Endothelial cell of umbilical vein (primary cell): ENCODE measurements around the gene THSD8. TPM values are rescaled to one million over a fixed set of nuclear protein-coding genes. Genes with fewer than 3 reads are reported as not detected.

ENCODE experiments used
- BruUV-seq: library from RNA; stranded (reverse); fragments of 400-500 nt; replicated peaks from 2 replicates; lab custom pipeline; 2021; lab: Mats Ljungman, UMichigan
- CTCF ChIA-PET: fragments of 300-600, 350-600 bp; sonication (Branson Sonifier 250); formaldehyde crosslinking; loops from one replicate; lab custom pipeline; 2021; ENCODE audit warnings: antibody characterized with exemption, inconsistent platforms; lab: Charles Lee
- POLR2A ChIA-PET: fragments of 300-600, 350-600 bp; sonication (Branson Sonifier 250); formaldehyde crosslinking; loops from one replicate; lab custom pipeline; 2021; ENCODE audit warnings: antibody characterized with exemption, inconsistent platforms; lab: Charles Lee
- DNase-seq: peaks from one replicate; pipeline ENCODE4 v3.0.0-alpha.2; 2011; ENCODE audit warnings: low read depth, low spot score
- FAIRE-seq: peaks from 2 replicates; lab custom pipeline; 2011; peaks lifted over from hg19 to GRCh38; lab: Jason Lieb, UNC
- H2AFZ ChIP-seq: 2 replicates; pipeline ENCODE4 v1.6.0; 2012; ENCODE audit warnings: low read depth, low read length, control low read depth, inconsistent platforms
- H3K27ac ChIP-seq: 2 replicates; pipeline ENCODE4 v1.5.1; 2011; ENCODE audit warnings: low read depth, mild to moderate bottlenecking, control low read depth, low read length, moderate library complexity; ENCODE audit not compliant: insufficient read depth
- H3K27me3 ChIP-seq, 2 experiments: 2 replicates each; pipeline versions ENCODE4 v1.6.0 to v1.6.1; 2011; ENCODE audit warnings: low read length in 2 of 2, mixed read lengths in 1 of 2; ENCODE audit not compliant: control insufficient read depth in 2 of 2, insufficient read depth in 2 of 2
- H3K36me3 ChIP-seq, 2 experiments: 2 replicates in 1 of 2; 3 replicates in 1 of 2; pipeline ENCODE4 v1.5.1; 2011; ENCODE audit warnings: low read length in 2 of 2, mild to moderate bottlenecking in 1 of 2, moderate library complexity in 1 of 2; ENCODE audit not compliant: control insufficient read depth in 2 of 2, insufficient read depth in 2 of 2; ENCODE audit errors: extremely low read depth in 1 of 2
- H3K4me1 ChIP-seq: 3 replicates; pipeline ENCODE4 v1.5.1; 2011; ENCODE audit warnings: mild to moderate bottlenecking, low read length; ENCODE audit not compliant: control insufficient read depth, insufficient read depth; ENCODE audit errors: extremely low read depth
- H3K4me2 ChIP-seq: 2 replicates; pipeline ENCODE4 v1.6.1; 2011; ENCODE audit warnings: low read length, control low read depth, mixed read lengths; ENCODE audit not compliant: insufficient read depth
- H3K4me3 ChIP-seq, 3 experiments: fragments of 200-600 bp in 1 of 3; sonication (generic), shearing (Covaris generic) in 1 of 3; replicated peaks in 1 of 3; 2 replicates each; pipeline ENCODE4 v1.5.1; 2011 to 2016; ENCODE audit warnings: control low read depth in 3 of 3, low read length in 3 of 3, mild to moderate bottlenecking in 2 of 3, inconsistent platforms in 1 of 3, low read depth in 1 of 3, moderate library complexity in 1 of 3; ENCODE audit not compliant: insufficient read depth in 1 of 3
- H3K79me2 ChIP-seq: 2 replicates; pipeline ENCODE4 v1.6.0; 2012; ENCODE audit warnings: low read length, inconsistent platforms; ENCODE audit not compliant: control insufficient read depth, insufficient read depth
- H3K9ac ChIP-seq: replicated peaks from 2 replicates; pipeline ENCODE3; 2011; ENCODE audit warnings: low read length, control low read depth; ENCODE audit not compliant: insufficient read depth; ENCODE audit errors: extremely low read depth
- H3K9me1 ChIP-seq: replicated peaks from 3 replicates; pipeline ENCODE4 v1.6.0; 2011; ENCODE audit warnings: mild to moderate bottlenecking, low read length; ENCODE audit not compliant: control insufficient read depth, insufficient read depth; ENCODE audit errors: extremely low read depth
- H3K9me3 ChIP-seq: replicated peaks from 2 replicates; pipeline ENCODE4 v1.5.1; 2012; ENCODE audit warnings: low read length, inconsistent platforms; ENCODE audit not compliant: control insufficient read depth, insufficient read depth
- H4K20me1 ChIP-seq: replicated peaks from 2 replicates; pipeline ENCODE3; 2011; ENCODE audit warnings: mild to moderate bottlenecking, low read length; ENCODE audit not compliant: control insufficient read depth, insufficient read depth; ENCODE audit errors: extremely low read depth
- CTCF ChIP-seq, 2 donors: IDR thresholded peaks; 1 replicate in 1 of 2; 2 replicates in 1 of 2; pipeline ENCODE4 v1.5.1; 2011; ENCODE audit warnings: low read length in 2 of 2, mild to moderate bottlenecking in 2 of 2, moderate library complexity in 2 of 2, control low read depth in 1 of 2, inconsistent platforms in 1 of 2, low read depth in 1 of 2; ENCODE audit not compliant: insufficient read depth in 1 of 2; ENCODE audit errors: extremely low read depth in 1 of 2
- EZH2 ChIP-seq: IDR thresholded peaks from 2 replicates; pipeline ENCODE4 v1.6.1; 2012; ENCODE audit warnings: borderline replicate concordance, low read depth, mild to moderate bottlenecking, moderate library complexity, low read length, inconsistent platforms; ENCODE audit not compliant: severe bottlenecking
- FOS ChIP-seq: IDR thresholded peaks from 2 replicates; pipeline ENCODE4 v1.6.1; 2011; ENCODE audit warnings: mild to moderate bottlenecking, low read length, moderate library complexity, borderline replicate concordance; ENCODE audit not compliant: insufficient read depth
- GATA2 ChIP-seq: IDR thresholded peaks from 2 replicates; pipeline ENCODE4 v1.7.0; 2011; ENCODE audit warnings: low read depth, mild to moderate bottlenecking, moderate library complexity, mixed read lengths, low read length; ENCODE audit not compliant: insufficient read length, insufficient read depth
- JUN ChIP-seq: IDR thresholded peaks from 2 replicates; pipeline ENCODE4 v1.6.1; 2011; ENCODE audit warnings: borderline replicate concordance, low read depth; ENCODE audit not compliant: insufficient read length, insufficient read depth
- MYC ChIP-seq: IDR thresholded peaks from one replicate; pipeline ENCODE4 v1.6.1; 2011; ENCODE audit warnings: mild to moderate bottlenecking, low read depth, low read length
- POLR2A ChIP-seq: IDR thresholded peaks from 2 replicates; pipeline ENCODE4 v1.6.1; 2012; ENCODE audit warnings: low read depth, mild to moderate bottlenecking, control low read depth, low read length
- POLR2AphosphoS5 ChIP-seq: IDR thresholded peaks from 2 replicates; pipeline ENCODE4 v1.6.1; 2012; ENCODE audit warnings: low read depth, mild to moderate bottlenecking, control low read depth, low read length, moderate library complexity; ENCODE audit not compliant: insufficient read depth
- dilution Hi-C: fragments of 300-500 bp; cut with MboI; formaldehyde crosslinking; loops from one replicate; pipeline ENCODE4 v1.15.0; 2019; ENCODE audit warnings: low sequenced_read_pairs; ENCODE audit not compliant: extremely low pct_ligation_motif_present
- intact Hi-C: fragments of 100-400 bp; cut with micrococcal nuclease; formaldehyde crosslinking; loops from one replicate; pipeline ENCODE4 v1.10.0; 2022
- polyA plus RNA-seq, 4 experiments: library from polyadenylated mRNA; depleted of rRNA in 3 of 4; stranded (reverse) in 3 of 4; unstranded in 1 of 4; fragments of >200 nt; gene quantifications; 2 replicates each; pipeline versions ENCODE4 v1.2.1 to v1.2.3, GENCODE V29; 2011 to 2012; ENCODE audit warnings: missing spikeins in 1 of 4
- total RNA-seq: library from RNA; stranded (reverse); gene quantifications from 2 replicates; pipeline ENCODE4 v1.2.3, GENCODE V29; 2021
- TF ChIP-seq, protein P1 (sequence below): IDR thresholded peaks from 2 replicates; pipeline ENCODE4 v1.6.1; 2011; ENCODE audit not compliant: insufficient read depth, insufficient read length

Gene THSD8
- total and polyA plus RNA-seq, 2 donors (not counting 3 experiments of a cell fraction or from before 2014, with no cell fraction given), result 15.9 TPM; not detected in 1

DNA sequence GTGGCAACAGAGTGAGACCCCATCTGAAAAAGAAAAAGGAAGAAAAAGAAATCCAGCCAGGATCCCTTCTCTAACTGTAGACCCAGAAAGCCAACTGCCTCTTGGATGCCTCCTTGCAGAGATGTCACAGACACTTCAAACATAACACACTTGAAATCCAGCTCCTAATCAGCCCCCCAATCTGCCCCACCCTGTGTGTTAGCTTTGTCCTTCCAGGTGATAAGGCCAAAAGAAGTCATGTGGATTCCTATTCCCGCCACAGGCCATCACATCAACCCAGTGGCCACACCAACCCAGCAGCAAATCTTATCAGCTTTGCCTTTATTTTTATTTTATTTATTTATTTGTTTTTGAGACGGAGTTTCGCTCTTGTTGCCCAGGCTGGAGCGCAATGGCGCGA lies 42.2 kb upstream of the THSD8 start:
- no peak overlapping the region for H2AFZ ChIP-seq
- H3K4me3 ChIP-seq, result no peak overlapping the region
- H4K20me1 ChIP-seq, result no peaks in the 10 kb centered on the region
- ChIA-PET CTCF (interaction anchor here (0.9 to 12.6 kb wide), 18 partner anchors 9 to 174 kb away, joined by 3 to 524 read pairs (median 7); partner anchors contain the start of genes BEST2, FARSA, GET3 and HOOK2), POLR2A (interaction anchor here (1.3 kb wide), 1 partner anchor 30 kb away, joined by 4 read pairs; no protein-coding TSS in a partner anchor)
- dilution Hi-C loops (no loop called here), intact Hi-C loops (loop anchor here (1.0 to 2.0 kb wide), 3 partner anchors 15 to 88 kb away; partner anchors contain the start of gene HOOK2)
- DNase-seq (no peak), FAIRE-seq (no peak)
- H3K27me3 ChIP-seq, result no peaks in the 10 kb centered on the region
- H3K9me1 ChIP-seq, result no peaks in the 10 kb centered on the region
- no peaks in the 10 kb centered on the region for H3K9me3 ChIP-seq
- no peak overlapping the region for H3K9ac ChIP-seq
- H3K27ac ChIP-seq, result no peak overlapping the region
- no peaks in the 10 kb centered on the region for H3K79me2 ChIP-seq
- TF ChIP-seq CTCF (IDR thresholded peaks at IDR 0.05; ENCODE audit: extremely low read depth in 1 of 2, insufficient read depth in 1 of 2, low read depth in 1 of 2, low read length in 2 of 2) (no peak), JUN (no peak), POLR2AphosphoS5 (no peak), FOS (no peak), POLR2A (no peak), GATA2 (no peak), MYC (no peak), EZH2 (no peak)
- TF ChIP-seq, protein P1, sequence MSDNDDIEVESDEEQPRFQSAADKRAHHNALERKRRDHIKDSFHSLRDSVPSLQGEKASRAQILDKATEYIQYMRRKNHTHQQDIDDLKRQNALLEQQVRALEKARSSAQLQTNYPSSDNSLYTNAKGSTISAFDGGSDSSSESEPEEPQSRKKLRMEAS, result no peak
- H3K4me1 ChIP-seq, result no peaks in the 10 kb centered on the region
- no peaks in the 10 kb centered on the region for H3K36me3 ChIP-seq
- no TSS peak for BruUV-seq
- H3K4me2 ChIP-seq, result no peak overlapping the region
